C4-2B (cell line): ENCODE data around the gene NECAB3.

ENCODE experiments used
- ZFX ChIP-seq: fragments of 450-650 bp; IDR thresholded peaks from 2 replicates; pipeline ENCODE4 v1.6.1; 2017
- TF ChIP-seq, protein P1 (sequence below): fragments of 450-650 bp; conservative IDR thresholded peaks from 2 replicates; pipeline ENCODE4 v1.5.1; 2017; ENCODE audit warnings: mild to moderate bottlenecking

DNA sequence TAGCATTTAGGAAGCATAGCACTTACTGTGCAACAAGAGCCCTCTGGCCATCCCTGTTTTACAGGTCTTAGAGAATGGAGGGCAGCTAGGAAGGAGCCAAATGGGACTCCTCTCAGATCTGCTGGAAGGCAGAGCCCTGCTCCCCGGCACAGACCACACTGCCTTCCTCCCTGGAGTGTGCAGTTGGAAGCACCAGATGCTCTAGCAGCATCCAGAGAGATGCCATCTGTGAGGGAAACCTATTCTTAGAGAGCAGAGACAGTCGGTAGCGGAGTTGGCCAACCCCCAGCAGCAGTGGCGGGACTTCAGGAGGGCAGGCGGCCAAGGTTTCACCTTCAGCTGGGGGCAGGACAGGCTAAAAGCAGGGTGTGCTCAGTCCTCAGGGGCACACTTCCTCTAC, 28.6 kb upstream of the NECAB3 start:
- TF ChIP-seq, protein P1, sequence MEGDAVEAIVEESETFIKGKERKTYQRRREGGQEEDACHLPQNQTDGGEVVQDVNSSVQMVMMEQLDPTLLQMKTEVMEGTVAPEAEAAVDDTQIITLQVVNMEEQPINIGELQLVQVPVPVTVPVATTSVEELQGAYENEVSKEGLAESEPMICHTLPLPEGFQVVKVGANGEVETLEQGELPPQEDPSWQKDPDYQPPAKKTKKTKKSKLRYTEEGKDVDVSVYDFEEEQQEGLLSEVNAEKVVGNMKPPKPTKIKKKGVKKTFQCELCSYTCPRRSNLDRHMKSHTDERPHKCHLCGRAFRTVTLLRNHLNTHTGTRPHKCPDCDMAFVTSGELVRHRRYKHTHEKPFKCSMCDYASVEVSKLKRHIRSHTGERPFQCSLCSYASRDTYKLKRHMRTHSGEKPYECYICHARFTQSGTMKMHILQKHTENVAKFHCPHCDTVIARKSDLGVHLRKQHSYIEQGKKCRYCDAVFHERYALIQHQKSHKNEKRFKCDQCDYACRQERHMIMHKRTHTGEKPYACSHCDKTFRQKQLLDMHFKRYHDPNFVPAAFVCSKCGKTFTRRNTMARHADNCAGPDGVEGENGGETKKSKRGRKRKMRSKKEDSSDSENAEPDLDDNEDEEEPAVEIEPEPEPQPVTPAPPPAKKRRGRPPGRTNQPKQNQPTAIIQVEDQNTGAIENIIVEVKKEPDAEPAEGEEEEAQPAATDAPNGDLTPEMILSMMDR = no peak
- TF ChIP-seq ZFX = no peak
